Uterus (tissue), 2 donors: ENCODE data around the gene STARD10.

Source experiments
- POLR2A ChIP-seq, 2 donors: fragments of 450-650 bp; IDR thresholded peaks; one replicate each; pipeline ENCODE4 v1.6.1; 2016; ENCODE audit warnings: antibody characterized with exemption in 2 of 2, mild to moderate bottlenecking in 1 of 2, moderate library complexity in 1 of 2
- TF ChIP-seq, protein P1 (sequence below), 4 experiments: fragments of 200-600 bp in 2 of 4; fragments of 450-650 bp in 2 of 4; sonication (generic) in 2 of 4; IDR thresholded peaks; one replicate each; pipeline ENCODE4 v1.5.1; 2016 to 2019; ENCODE audit warnings: antibody characterized with exemption in 4 of 4, mild to moderate bottlenecking in 2 of 4, moderate library complexity in 1 of 4

DNA sequence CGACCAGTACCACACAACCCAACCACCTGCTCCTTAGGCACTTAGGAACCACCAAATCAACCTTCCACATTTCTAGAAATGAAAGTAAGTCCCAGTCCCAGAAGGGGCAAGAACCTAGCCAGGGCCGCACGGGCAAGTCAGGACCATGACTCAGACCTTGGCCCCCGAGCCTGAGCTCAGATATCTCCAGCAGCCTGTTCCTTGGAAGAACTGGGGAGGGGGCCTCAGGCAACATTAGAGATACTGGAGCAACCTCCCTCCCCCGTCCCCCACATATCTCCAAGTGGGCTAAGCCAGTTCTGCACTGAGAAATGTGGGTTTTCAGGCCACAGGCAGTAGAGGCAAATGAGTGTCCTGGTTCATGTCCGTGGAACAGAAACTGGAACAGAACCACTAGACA is 49.4 kb downstream of the STARD10 start:
- TF ChIP-seq, protein P1, sequence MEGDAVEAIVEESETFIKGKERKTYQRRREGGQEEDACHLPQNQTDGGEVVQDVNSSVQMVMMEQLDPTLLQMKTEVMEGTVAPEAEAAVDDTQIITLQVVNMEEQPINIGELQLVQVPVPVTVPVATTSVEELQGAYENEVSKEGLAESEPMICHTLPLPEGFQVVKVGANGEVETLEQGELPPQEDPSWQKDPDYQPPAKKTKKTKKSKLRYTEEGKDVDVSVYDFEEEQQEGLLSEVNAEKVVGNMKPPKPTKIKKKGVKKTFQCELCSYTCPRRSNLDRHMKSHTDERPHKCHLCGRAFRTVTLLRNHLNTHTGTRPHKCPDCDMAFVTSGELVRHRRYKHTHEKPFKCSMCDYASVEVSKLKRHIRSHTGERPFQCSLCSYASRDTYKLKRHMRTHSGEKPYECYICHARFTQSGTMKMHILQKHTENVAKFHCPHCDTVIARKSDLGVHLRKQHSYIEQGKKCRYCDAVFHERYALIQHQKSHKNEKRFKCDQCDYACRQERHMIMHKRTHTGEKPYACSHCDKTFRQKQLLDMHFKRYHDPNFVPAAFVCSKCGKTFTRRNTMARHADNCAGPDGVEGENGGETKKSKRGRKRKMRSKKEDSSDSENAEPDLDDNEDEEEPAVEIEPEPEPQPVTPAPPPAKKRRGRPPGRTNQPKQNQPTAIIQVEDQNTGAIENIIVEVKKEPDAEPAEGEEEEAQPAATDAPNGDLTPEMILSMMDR (IDR thresholded peaks at IDR 0.05), result no peak
- TF ChIP-seq POLR2A (IDR thresholded peaks at IDR 0.05), result no peak
